Activated T-cell treated with anti-CD3 and anti-CD28 coated beads for 4 hours (primary cell): ENCODE data around the gene SLC50A1.
"Not testable (repeated sequence)": the region's sequence is repeated elsewhere in the genome, so short reads cannot be mapped to it uniquely, and the experiment has no call there.

Experiments
- DNase-seq: peaks from one replicate; pipeline ENCODE4 v3.0.0-alpha.2; 2020

The SLC50A1 gene

GRCh38 chr1:155117610-155118009, 18.0 kb upstream of the SLC50A1 start:
- DNase-seq: no peak

GRCh38 chr1:155118090-155118489, 17.6 kb upstream of the SLC50A1 start:
- DNase-seq: not testable (repeated sequence)

GRCh38 chr1:155120253-155120652, 15.4 kb upstream of the SLC50A1 start:
- DNase-seq: no peak

GRCh38 chr1:155121249-155121648, 14.4 kb upstream of the SLC50A1 start:
- DNase-seq: no peak

- DNase-seq: no peak
Observed at GRCh38 chr1:155122308-155122707, 13.3 kb upstream of the SLC50A1 start.

- no peak for DNase-seq
Observed at GRCh38 chr1:155123801-155124200, 11.9 kb upstream of the SLC50A1 start.

GRCh38 chr1:155124503-155125463, 10.9 kb upstream of the SLC50A1 start:
- no peak for DNase-seq

- no peak for DNase-seq
Observed at GRCh38 chr1:155125511-155125945, 10.1 kb upstream of the SLC50A1 start.

- DNase-seq: no peak
Observed at GRCh38 chr1:155125946-155126555, 9.6 kb upstream of the SLC50A1 start.

- peak; percentile 16 for DNase-seq
Observed at GRCh38 chr1:155126556-155127104, 9.0 kb upstream of the SLC50A1 start.

GRCh38 chr1:155127105-155127966, 8.3 kb upstream of the SLC50A1 start, which contains the start of gene EFNA1:
TSS of gene EFNA1 (plus strand) at chr1:155127876. CDS start at chr1:155127978, 102 bp downstream.
- peak; percentile 27 for DNase-seq

GRCh38 chr1:155127967-155128754, 7.5 kb upstream of the SLC50A1 start:
- no peak for DNase-seq

- DNase-seq: no peak
Observed at GRCh38 chr1:155128755-155129473, 6.7 kb upstream of the SLC50A1 start.

- DNase-seq: no peak
Observed at GRCh38 chr1:155130272-155131006, 5.2 kb upstream of the SLC50A1 start.

GRCh38 chr1:155131285-155131684, 4.4 kb upstream of the SLC50A1 start:
- DNase-seq: no peak

- no peak for DNase-seq
Observed at GRCh38 chr1:155131856-155132255, 3.8 kb upstream of the SLC50A1 start.

- DNase-seq: no peak
Observed at GRCh38 chr1:155133799-155134281, 1.8 kb upstream of the SLC50A1 start.

GRCh38 chr1:155134322-155134721, 1.3 kb upstream of the SLC50A1 start:
- no peak for DNase-seq

GRCh38 chr1:155134880-155135414, 705 bp upstream of the SLC50A1 start:
- DNase-seq: peak; percentile 60

GRCh38 chr1:155136748-155137147, 1.1 kb downstream of the SLC50A1 start:
- DNase-seq: no peak
